ENCODE measurements around the gene GFRA1. TPM values are rescaled to one million over a fixed set of nuclear protein-coding genes. Genes with fewer than 3 reads are reported as not detected.

Gene GFRA1
- total RNA-seq, 1 donor from 2014 or later, result 44.1 TPM

DNA sequence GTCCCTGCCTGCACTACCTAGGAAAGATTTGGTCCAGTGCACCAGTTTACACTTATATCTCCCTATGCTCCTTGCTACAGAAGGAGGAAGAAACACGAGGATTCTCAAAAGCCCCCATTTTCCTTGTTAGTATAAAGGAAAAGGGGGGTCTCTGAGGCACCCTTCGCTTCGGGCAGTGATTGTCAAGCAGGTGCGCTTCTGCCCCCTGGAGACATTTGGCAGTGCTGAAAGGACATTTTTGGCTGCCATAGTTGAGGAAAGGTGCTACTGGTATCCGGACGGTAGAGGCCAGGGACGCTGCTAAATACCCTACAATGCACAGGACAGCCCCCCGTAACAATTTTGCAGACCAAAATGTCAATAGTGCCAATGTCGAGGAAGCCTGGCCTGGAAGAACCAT, 193.7 kb downstream of the GFRA1 start:
- Mint-ChIP-seq H3K4me1 (ENCODE audit: unreplicated experiment) (no peaks in the 10 kb centered on the region), H3K4me3 (ENCODE audit: unreplicated experiment) (no peak overlapping the region), H3K27me3 (ENCODE audit: unreplicated experiment) (no peaks in the 10 kb centered on the region), H3K36me3 (ENCODE audit: unreplicated experiment) (peaks cover 2% of the 10 kb centered on the region), H3K27ac (ENCODE audit: unreplicated experiment) (no peak overlapping the region), H3K9me3 (ENCODE audit: unreplicated experiment) (no peaks in the 10 kb centered on the region)
- TF ChIP-seq CTCF (IDR thresholded peaks at IDR 0.05), result no peak
- no peak for DNase-seq (ENCODE audit: extremely low spot score, unreplicated experiment)

- H3K9me3 Mint-ChIP-seq (ENCODE audit: unreplicated experiment), result no peaks in the 10 kb centered on the region
- no peaks in the 10 kb centered on the region for H3K27me3 Mint-ChIP-seq (ENCODE audit: unreplicated experiment)
- TF ChIP-seq CTCF (IDR thresholded peaks at IDR 0.05), result no peak
- H3K4me3 Mint-ChIP-seq (ENCODE audit: unreplicated experiment), result no peak overlapping the region
- no peak overlapping the region for H3K27ac Mint-ChIP-seq (ENCODE audit: unreplicated experiment)
- peaks cover 9% of the 10 kb centered on the region for H3K4me1 Mint-ChIP-seq (ENCODE audit: unreplicated experiment)
- DNase-seq (ENCODE audit: extremely low spot score, unreplicated experiment), result no peak
- H3K36me3 Mint-ChIP-seq (ENCODE audit: unreplicated experiment), result peaks cover 2% of the 10 kb centered on the region
These were observed 196.4 kb downstream of the GFRA1 start for GRCh38 chr10:116076621-116077020.

DNA sequence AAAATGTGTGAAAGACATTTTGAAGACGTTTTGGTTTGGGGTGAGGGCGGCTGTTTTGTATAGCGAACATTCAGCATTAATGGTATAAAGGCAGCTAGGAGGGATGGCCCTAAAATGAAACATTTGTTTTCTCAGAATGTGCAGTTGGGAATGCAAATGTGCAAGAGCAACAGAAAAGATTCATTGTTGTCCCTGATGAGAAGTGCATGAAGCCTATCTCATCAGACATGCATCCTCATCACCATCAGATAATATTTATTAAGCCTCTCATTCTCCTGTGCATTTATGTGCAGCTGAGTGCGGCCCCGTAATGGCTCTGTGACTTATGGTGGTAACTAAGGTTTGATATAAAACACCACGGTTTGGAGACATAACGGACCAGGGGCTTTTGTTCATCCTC, 199.5 kb downstream of the GFRA1 start:
- H3K4me3 Mint-ChIP-seq (ENCODE audit: unreplicated experiment), result no peak overlapping the region
- no peaks in the 10 kb centered on the region for H3K9me3 Mint-ChIP-seq (ENCODE audit: unreplicated experiment)
- no peak for DNase-seq (ENCODE audit: extremely low spot score, unreplicated experiment)
- H3K27me3 Mint-ChIP-seq (ENCODE audit: unreplicated experiment), result no peaks in the 10 kb centered on the region
- peaks cover 9% of the 10 kb centered on the region for H3K4me1 Mint-ChIP-seq (ENCODE audit: unreplicated experiment)
- no peak overlapping the region for H3K27ac Mint-ChIP-seq (ENCODE audit: unreplicated experiment)
- H3K36me3 Mint-ChIP-seq (ENCODE audit: unreplicated experiment), result peaks cover 2% of the 10 kb centered on the region
- TF ChIP-seq CTCF (IDR thresholded peaks at IDR 0.05), result no peak

- no peaks in the 10 kb centered on the region for H3K27me3 Mint-ChIP-seq (ENCODE audit: unreplicated experiment)
- no peaks in the 10 kb centered on the region for H3K9me3 Mint-ChIP-seq (ENCODE audit: unreplicated experiment)
- no peak for TF ChIP-seq CTCF (IDR thresholded peaks at IDR 0.05)
- H3K4me1 Mint-ChIP-seq (ENCODE audit: unreplicated experiment), result peaks cover 9% of the 10 kb centered on the region
- H3K36me3 Mint-ChIP-seq (ENCODE audit: unreplicated experiment), result peaks cover 2% of the 10 kb centered on the region
- no peak for DNase-seq (ENCODE audit: extremely low spot score, unreplicated experiment)
- no peak overlapping the region for H3K27ac Mint-ChIP-seq (ENCODE audit: unreplicated experiment)
- H3K4me3 Mint-ChIP-seq (ENCODE audit: unreplicated experiment), result no peak overlapping the region
These were observed 200.0 kb downstream of the GFRA1 start for GRCh38 chr10:116073001-116073400.

DNA sequence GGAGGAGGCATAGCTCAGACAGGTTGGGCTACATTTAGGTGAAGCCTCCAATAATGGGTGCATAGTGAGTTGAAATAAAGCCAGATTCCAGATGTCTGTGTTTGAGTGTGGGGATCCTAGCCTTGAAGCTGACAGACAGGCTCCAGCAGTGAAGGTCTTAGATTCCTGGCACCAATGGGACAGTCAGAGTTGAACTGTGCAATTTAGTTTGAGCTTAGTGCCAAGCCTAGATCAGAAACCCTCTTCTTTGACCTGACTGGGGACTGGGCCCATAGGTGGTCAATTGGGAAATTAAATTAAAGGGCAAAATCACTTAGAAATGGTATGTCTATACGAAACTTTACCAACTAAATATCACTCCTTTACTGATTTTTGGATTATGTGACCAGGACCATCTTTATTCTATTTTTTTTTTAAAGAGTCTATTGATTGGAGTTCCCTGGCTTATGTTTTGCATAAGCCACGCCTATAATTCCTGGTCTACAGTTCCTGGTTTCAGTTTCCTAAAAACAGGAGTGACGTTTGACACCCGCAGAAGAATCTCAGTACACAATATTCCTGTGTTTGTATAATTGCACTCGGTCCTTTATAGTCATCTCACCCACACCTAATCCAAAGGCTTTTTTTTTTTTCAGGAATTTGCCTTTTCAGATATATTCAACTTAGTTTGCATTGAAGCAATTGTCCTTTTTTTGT, 201.4 kb downstream of the GFRA1 start:
- Mint-ChIP-seq H3K27ac (ENCODE audit: unreplicated experiment) (no peak overlapping the region), H3K4me3 (ENCODE audit: unreplicated experiment) (no peak overlapping the region), H3K4me1 (ENCODE audit: unreplicated experiment) (peaks cover 9% of the 10 kb centered on the region), H3K27me3 (ENCODE audit: unreplicated experiment) (no peaks in the 10 kb centered on the region), H3K36me3 (ENCODE audit: unreplicated experiment) (no peaks in the 10 kb centered on the region), H3K9me3 (ENCODE audit: unreplicated experiment) (no peaks in the 10 kb centered on the region)
- TF ChIP-seq CTCF (IDR thresholded peaks at IDR 0.05), result no peak
- DNase-seq (ENCODE audit: extremely low spot score, unreplicated experiment), result no peak

Measured in osteocyte (in vitro differentiated cells).